Stimulated activated naive CD4-positive, alpha-beta T cell (primary cell): ENCODE measurements around the gene ZFTA.
"Not testable (repeated sequence)": the region's sequence is repeated elsewhere in the genome, so short reads cannot be mapped to it uniquely, and the experiment has no call there.

Experiments used
- DNase-seq, 6 experiments: peaks; one replicate each; lab custom pipeline; 2025; lab: John Stamatoyannopoulos, UW

ZFTA gene

DNA sequence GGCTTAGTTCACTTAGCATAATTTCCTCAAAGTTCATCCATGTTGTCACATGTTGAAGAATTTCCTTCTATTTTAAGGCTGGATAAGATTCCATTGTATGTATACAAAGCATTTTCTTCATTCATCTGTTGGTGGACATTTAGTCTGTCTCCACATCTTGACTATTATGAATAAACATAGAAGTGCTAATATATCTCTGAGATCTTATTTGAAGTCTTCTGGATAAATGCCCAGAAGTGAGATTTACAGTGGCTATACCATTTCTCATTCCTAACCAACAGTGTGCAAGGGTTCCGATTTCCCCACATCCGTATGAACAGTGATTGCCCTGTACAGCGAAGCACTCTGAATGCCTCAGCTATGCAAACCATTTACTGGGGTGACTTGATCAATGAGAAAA lies 6.6 kb upstream of the ZFTA start:
- DNase-seq, result no peak

DNA sequence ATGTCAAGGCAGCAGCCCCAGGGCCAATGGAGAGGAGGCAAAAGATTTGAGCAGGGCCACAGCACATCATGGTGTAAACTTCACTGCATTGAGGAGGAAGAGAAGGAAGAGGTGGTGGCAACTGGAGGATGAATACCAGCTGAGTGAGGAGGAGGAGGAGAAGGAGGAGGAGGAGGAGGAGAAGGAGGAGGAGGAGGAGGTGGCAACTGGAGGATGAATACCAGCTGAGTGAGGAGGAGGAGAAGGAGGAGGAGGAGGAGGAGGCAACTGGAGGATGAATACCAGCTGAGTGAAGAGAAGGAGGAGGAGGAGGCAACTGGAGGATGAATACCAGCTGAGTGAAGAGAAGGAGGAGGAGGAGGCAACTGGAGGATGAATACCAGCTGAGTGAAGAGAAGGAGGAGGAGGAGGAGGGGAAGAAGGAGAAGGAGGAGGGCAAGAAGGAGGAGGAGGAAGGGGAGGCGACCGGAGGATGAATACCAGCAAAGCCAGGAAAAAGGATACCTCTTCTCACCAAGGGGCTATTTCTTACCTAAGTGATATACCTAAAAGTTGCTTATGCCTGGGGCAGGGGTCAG lies 3.3 kb upstream of the ZFTA start:
- DNase-seq, result not testable (repeated sequence)

DNA sequence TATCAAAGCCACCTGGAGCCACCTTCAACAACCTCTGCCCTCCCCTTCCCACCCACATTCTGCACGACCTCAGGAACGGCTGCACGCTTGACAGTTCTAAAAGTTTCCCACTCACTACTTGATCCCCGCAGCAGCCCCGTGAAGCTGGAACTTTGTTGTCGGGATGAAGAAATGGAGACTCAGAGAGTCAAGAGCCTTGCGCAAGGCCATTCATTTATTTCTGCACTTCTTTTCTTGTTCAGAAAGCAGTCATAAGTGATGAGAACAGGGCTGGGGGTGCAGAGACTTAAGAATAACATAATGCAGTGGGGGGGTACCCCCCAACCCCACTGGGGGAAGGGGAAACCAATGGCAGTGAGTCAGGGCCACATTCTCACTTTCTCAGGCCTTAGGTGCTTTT lies 2.2 kb upstream of the ZFTA start:
- DNase-seq, result no peak

DNA sequence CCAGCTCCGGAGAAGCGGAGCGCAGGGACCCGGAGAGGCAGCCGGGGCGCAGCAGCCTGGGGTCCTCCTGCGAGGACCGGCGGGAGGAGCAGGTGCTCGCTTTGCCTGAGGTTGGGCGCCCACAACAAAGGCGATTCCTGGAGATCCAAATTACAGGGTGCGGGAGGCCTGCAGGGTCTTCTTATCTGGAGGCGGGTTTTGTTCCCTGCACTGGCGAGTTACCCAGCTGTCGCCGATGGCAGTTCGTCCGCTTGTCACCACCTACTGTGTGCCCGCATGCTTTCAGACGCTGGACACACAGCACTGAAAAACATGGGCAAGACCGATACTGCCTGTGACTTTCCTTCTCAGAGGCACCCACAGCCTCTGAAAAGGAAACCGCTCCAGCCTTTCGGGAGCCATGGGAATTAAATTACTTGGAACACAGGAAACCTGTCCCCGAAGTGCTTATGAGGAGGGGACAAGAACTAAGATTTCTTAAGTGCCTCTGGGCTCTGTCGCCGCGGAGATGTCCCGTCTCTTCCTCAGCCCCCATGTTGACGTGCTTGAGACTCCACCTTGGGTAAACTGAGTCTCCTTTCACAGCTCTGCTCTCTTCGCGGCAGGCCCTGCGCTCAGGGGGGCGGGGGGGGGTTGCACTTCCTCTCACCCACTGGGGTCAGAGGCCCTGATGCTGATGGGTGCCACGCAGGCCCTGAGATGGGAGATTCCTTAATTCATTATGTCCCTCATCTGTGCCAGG lies 1.3 kb upstream of the ZFTA start:
- DNase-seq, result no peak

DNA sequence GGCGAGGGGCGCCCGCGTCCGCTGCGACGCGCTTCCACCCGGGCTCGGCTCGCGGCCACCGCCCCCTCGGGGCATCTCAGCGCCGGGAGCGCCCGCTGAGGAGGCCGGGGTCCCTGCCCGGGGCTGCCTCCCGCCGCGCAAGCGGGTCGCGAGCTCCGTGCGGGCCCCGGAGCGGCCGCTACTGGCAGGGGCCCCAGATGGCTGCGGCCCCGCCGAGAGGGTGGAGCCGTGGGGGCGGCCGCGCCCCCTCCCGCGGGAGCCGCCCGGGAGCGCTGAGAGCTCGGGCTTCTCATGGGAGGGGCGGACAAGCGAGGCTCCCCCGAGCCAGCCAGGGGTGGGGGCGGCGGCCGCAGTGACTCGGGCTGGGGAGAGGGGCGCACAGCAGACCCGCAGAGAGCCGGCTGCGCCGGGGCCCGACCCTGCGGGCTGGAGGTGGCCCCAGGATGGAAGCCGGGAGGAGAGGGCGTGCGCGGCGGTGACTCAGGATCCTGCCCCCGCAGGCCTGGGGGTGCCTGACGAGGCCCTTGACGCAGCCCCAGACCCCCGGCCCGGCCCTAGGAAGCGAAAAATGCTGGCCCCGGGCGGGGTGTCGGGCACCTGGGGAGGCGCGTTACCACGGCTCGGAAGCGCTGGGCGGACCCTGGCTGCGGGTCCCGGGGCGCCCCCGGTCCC lies 603 bp upstream of the ZFTA start:
- DNase-seq, result peak in 4 of 6 experiments; percentile 25 to 45 (median 30)

DNA sequence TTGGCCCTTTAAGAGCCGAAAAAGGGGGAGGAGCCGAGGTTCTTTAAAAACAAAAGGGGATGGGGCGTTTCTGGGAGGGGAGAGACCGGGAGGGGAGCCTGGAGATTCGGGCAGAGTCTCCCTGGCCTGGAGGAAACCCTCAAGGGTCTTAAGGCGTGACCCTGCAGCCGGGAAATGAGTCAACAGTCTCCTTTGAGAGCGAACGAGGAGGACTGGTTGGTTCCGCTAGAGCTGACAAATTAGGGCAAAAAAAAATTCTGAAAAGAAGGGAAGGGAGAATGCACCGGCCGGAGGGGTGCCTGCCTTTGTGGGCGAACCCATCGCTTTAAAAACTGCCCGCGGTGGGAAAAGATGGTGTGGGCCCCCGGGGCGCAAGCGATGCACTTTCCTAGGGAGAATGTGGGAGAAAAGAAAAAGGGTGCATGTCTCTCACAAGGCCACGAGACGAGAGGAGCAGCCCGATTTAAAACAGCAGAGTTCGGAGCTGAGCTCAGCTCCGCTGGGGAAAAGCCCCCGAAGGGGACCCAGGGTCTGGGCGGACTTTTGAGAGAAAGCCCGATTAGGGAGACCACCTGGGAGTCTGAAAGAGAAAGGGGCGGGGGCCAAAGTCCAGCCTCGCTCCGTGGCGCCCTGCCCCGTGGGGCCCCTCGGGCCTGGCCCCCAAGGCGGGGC lies 874 bp downstream of the ZFTA start:
- peak in 4 of 6 experiments; percentile 36 to 66 (median 38) for DNase-seq

DNA sequence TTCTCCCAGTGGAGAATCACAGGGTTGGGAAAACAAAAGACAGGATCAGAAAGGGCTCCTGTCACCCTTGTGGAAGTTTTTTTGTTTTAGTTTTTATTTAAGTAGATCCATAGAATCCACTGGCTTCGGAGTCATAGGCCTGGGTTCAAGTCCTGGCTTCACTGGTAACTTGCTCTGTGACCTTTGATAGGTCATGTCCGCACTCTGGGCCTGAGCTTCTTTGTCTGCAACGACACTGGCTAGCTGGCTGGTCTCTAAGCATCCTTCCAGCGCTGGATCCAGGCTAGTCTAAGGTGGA lies 1.4 kb downstream of the ZFTA start:
- DNase-seq, result no peak

DNA sequence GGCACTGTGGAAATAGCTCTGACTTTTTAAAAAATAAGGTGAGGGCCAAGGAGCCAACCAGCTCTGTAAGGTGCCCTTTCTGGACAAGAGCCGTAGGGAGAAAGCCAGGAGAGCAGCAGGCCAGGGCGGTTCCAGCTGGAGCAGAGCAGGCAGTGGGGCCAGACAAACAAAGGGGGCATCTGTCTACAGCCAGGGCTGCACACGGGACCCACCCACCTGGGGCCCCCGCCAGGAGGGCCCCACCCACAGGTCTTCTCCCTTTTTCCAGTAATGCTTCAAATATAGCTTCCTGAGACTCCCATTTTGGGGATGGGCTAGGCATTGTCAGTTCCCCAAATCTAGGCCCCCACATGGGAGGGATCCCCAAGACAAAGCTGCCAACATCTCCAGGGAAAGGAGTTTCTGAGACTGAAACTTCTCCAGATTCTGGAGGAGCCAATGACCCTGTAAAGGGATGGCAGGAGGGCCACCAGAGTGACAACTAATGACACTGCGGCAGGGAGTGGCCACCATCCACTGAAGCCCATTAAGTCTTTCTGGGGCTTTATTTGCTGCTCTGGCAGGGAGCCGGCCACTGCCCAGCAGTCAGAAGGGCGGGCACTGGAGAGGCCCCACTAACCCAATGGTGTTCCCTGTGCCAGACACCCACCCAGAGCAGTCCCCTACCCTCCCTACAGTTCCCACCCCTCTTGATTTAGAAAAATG lies 1.9 kb downstream of the ZFTA start:
- DNase-seq, result no peak

DNA sequence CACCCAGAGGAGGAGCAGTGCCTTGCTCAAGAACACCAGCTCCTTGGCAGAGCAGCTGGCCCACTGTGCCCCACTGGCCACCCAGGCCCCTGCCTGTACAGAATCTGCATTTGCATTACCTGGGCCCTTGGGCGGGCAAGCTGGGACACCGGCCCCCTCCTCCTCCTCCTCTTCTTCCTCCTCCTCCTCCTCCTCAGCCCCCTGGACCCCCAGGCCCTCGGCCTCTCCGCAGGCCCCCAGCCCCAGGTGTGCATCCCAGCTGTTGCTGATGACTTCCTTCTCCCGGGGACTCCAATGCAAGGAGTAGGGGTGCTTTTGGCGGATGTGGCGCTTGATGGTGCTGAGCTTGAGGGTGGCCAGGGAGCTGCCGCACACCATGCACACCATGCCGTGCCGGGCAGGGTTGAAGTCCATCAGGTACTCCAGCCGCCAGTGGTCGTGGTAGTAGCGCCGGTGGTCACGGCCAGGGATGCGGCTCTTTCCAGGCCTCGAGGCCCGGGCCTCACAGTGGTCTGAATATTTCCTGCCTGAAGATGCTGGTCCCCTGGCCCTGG lies 2.8 kb downstream of the ZFTA start:
- DNase-seq, result no peak

DNA sequence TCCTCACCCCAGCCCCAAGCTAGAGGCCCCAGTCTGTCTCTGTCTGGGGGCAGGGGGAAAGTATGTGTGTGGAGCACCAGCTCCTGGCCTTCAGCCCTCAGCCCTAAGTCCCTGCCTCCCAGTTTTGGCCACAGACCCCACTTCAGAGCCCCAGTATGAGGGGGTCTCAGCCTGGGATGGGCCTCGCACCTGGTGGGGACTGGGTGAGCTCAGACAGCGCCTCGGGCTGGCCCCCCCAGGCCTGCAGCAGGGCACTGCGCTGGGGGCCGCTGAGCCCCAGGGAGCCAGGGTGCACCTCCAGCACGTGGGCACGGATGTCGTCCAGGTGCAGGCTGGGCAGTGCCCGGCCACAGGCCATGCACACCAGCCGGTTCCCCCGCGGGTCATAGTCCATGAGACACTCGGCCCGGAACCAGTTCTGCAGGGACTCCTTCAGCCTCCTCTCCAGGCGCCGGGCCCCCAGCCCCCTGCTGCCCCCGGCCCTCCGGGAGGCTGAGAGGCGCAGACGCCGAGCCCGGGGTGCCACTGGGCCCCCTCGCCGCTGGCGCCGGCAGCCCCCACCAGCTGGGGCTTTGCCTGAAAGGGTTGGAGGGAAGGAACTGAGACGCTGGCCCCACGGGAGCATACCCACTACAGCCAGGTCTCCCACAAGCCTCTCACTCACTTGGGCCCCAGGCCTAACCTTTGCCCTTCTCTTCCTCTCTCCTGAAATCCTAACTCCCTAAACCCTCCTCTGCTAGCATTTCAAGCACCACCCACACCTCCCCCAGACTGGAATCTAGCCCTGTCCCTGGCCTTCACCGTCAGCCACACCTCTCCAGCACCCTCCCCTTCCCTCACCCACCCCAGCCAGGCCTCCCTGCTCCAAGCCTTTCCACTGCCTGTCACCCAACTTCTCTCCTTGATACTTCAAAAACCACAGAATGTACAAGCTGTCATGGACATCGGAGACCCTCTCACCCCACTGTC lies 3.6 kb downstream of the ZFTA start:
- DNase-seq, result no peak

DNA sequence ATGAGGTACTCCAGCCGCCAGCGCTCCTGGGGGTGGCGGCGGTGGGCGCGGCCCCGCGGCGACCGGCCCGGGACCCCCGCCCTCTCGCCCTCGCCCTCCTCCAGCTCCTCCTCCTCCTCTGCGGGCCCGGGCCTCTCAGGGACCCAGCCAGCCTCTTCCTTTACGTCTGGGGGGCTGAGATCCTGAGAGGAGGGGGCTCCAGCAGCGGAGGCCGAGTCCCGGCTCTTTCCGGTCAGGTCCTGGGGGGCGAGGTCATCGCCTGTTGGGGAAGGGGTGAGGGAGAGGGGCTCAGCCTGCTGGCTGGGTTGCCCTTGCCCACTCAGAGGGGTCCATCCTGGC lies 4.3 kb downstream of the ZFTA start:
- no peak for DNase-seq

DNA sequence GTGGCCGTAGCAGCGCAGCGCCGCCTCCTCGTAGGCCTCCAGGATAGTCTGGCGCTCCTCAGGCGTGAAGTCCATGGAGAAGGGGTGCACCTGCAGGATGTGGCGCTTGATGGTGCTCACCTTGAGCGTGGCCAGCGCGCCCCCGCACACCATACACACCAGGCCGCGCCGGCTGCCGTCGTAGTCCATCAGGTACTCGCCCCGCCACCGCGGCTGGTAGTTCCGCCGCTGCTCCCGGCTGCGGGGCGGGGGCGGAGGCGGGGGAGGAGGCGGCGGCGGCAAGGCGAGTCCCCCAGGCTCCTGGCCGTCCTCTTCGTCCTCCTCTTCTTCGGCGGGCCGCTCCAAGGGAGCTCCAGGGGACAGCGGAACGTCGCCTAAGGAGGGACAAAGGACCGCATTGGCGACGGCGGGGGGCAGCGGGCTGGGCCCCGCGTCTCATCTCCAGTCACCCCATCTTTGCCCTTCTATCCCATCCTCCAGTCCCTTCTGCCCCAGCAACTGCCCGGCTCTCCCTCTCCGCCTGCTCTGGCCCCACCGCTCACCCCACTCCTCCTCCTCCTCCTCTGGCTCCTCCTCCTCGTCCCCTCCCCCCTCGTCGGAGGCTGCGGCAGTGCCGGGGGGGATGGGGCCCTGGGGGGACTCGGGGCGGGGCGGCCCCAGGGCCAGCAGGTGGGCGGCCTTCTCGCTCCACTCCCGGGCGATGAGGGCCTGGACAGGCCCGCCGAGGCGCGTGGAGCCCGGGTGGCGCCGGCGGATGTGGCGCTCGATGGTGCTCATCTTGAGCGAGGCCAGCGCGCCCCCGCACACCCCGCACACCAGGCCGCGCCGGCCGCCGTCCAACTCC lies 4.9 kb downstream of the ZFTA start:
- no peak for DNase-seq

DNA sequence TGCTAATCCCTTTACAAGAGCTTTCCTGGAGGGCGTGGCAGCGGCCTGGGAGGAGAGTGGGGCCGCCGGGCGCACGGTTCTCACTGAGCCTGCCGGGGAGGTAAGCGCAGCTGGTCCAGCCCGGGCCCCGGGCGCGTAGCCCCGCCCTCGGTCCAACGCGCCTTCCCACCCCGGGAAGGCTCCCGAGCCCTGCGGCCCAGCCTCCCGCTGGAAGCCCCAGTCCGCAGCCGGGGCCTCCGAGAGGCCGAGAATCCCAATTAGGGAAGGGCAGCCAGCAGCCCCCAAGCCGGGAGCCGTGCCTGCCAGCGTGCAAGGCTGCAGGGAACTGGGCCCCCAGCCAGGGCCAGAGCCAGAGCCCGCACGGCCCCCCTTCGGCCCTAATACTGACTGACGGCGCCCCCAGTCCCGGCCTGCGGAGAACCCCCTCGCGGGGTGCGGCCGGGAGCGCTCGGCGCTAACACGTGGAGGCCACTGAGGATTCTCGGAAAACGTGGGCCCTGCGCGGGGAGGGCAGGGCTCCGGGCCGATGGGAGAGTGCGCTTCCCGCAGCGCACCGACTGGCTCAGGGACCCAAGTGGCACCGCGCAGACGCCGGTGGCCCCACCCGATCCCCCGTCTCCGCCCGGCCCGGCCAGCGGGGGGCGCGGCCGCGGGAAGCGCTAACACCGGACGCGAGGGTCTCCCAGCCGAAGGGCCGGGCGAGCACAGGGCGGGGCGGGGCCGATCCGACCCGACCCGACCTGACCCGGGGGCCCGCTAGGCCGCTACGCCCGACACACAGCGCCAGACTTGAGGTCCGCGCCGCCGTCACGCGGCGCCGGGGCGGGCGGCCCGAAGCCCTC lies 5.7 kb downstream of the ZFTA start:
- no peak for DNase-seq

DNA sequence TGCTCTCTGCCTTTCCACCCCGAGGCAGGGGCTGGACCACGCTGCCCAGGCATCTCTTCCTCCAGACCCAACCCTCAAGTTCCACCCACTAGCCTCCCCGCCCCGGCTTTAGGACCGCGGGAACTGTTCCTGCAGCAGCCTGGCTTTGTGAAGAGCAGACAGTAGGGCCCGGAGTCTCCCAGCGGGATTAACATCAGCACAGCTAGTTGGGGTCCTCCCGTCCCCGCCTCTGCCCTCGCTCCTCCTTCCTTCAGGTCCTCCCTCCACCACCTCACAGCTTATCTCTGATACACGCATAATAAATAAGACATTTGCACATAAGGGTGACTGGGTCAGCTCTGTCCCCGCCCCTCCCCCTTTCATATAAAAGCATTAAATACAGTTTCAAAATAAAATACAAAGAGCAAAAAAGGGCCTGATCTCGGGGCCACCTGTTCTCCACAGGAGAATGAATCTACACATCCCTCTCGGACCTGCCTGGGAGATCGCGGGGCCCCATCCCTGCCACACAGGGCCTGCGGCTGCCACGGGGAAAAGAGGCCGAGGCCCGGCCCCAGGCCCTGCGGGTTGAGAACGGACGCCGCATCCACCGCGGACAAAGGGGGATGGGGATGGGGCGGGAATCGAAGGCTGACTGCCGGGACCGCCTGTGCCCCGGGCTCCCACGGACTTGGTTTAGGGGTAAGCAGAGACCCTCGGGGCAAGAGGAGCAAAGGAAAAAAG lies 6.5 kb downstream of the ZFTA start:
- no peak for DNase-seq

DNA sequence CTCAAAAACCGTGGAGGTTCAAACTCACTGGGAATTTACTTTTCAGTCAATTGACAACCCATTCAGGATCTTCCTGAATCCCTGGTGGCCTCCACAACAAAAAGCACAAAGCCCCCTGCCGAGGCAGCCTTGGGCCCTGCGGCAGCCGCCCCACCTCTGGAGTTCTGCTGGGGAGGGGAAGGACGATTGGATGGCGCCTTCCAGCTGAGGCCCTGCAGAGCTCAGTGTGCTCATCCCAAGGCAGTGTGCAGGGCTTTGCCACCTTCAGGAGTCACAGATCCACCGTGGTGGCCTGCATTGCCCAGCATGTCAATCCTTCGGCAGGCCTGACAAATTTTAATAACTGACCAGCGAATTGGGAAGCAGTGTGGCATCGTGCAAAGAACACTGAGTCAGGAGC lies 7.4 kb downstream of the ZFTA start:
- no peak for DNase-seq

DNA sequence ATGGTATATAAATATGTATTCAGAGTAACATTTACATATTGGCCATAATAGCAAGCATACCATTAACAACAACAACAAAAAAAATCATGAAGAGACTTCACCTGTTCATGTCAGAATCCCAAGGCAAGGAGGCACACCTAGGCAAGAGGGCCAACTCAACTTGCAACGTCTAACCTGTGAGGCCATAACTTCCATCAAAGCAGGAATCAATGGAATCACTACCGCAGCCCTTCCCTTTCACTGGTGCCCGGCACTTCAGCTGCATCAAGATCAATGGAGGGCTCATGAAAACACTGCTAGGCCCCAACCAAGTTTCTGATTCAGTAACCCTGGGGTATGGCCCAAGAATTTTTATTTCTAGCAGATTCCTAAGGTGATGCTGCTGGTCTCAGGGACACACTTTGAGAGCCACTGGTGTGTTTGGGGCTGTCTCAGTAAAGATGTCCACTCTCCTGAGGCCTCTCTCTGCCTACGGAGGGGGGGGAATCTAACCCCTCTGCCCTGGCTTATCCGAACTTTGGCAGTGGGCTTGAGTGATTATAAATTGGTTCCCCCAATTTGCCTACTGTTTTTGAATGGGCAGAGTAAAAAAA lies 8.0 kb downstream of the ZFTA start:
- DNase-seq, result no peak

DNA sequence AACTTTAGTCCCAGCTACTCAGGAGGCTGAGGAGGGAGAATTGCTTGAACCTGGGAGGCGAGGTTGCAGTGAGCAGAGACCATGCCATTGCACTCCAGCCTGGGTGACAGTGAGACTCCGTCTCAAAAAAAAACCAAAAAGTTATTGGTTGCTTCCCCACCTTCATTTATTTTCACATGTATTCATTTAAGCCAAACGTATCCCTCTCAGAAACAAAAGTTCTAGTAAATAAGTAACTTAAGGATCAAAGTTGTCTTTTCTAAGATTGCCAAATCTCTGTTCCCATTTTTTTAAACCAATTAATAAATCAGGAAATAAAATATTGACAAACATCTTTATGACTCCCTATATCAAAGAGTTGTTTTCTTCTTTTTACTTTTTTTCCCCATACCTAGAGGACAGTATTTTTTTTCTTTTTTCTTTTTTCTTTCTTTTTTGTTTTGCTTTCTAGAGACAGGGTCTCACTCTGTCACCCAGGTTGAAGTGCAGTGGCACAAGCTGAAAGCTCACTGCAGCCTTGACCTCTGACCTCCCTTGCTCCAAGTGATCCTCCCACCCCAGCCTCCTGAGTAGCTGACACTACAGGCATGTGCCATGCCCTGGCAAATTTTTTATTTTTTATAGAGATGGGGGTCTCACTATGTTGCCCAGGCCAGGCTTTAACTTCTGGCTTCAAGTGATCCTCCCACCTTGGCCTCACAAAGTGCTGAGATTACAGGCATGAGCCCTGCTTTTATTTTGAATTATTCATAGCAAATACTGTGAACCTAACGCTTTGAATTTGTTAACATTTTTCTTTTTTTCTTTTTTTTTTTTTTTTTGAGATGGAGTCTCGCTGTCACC lies 11.4 kb downstream of the ZFTA start:
- no peak for DNase-seq
